Right atrium auricular region (tissue), 2 donors: Measurements from ENCODE around the gene LPIN1. TPM values are rescaled to one million over a fixed set of nuclear protein-coding genes. Genes with fewer than 3 reads are reported as not detected.

ENCODE experiments used
- DNase-seq: peaks from one replicate; pipeline ENCODE4 v3.0.0-alpha.2; 2019; ENCODE audit warnings: low spot score
- H3K27ac ChIP-seq, 2 donors: fragments of 200-600 bp; sonication (generic); 1 replicate in 1 of 2; 2 replicates in 1 of 2; pipeline ENCODE4 v1.5.1; 2016 to 2019
- H3K27me3 ChIP-seq, 2 donors: fragments of 200-600 bp; sonication (generic); one replicate each; pipeline versions ENCODE4 v1.5.1 to v1.6.0; 2017 to 2019
- H3K36me3 ChIP-seq: fragments of 200-600 bp; sonication (generic); one replicate; pipeline ENCODE4 v1.5.1; 2016
- H3K4me1 ChIP-seq, 2 donors: fragments of 200-600 bp; sonication (generic); one replicate each; pipeline versions ENCODE4 v1.5.1 to v1.6.0; 2017 to 2019
- H3K4me3 ChIP-seq, 2 donors: fragments of 200-600 bp; sonication (generic); 1 replicate in 1 of 2; 2 replicates in 1 of 2; pipeline ENCODE4 v1.5.1; 2017 to 2019; ENCODE audit warnings: mild to moderate bottlenecking in 1 of 2, moderate library complexity in 1 of 2
- H3K9me3 ChIP-seq, 2 donors: fragments of 200-600 bp; sonication (generic); one replicate each; pipeline ENCODE4 v1.5.1; 2019
- CTCF ChIP-seq, 2 donors: fragments of 200-600 bp; sonication (generic); IDR thresholded peaks; one replicate each; pipeline ENCODE4 v1.5.1; 2019; ENCODE audit warnings: antibody characterized with exemption in 2 of 2
- total RNA-seq, 2 donors: library from RNA; depleted of rRNA; stranded (reverse); fragments of >200 nt; gene quantifications; one replicate each; pipeline ENCODE4 v1.1.0, GENCODE V29; 2016

The LPIN1 gene
- total RNA-seq, 2 donors from 2014 or later: 21.0 to 27.4 TPM

- Histone ChIP-seq H3K9me3 (no peaks in the 10 kb centered on the region), H3K27ac (no peak overlapping the region), H3K27me3 (no peaks in the 10 kb centered on the region), H3K4me1 (peaks cover 0 to 2% of the 10 kb centered on the region in 2 donors), H3K36me3 (peaks cover 71% of the 10 kb centered on the region), H3K4me3 (no peak overlapping the region)
- TF ChIP-seq CTCF (IDR thresholded peaks at IDR 0.05): no peak
- no peak for DNase-seq
Measured at GRCh38 chr2:11784280-11784679, 37.8 kb downstream of the LPIN1 start.

- Histone ChIP-seq H3K9me3 (no peaks in the 10 kb centered on the region), H3K36me3 (peaks cover 65% of the 10 kb centered on the region), H3K4me1 (no peaks in the 10 kb centered on the region), H3K4me3 (peak overlapping the region in 1 of 2 donors; percentile 38), H3K27me3 (no peaks in the 10 kb centered on the region), H3K27ac (no peak overlapping the region)
- TF ChIP-seq CTCF (IDR thresholded peaks at IDR 0.05): peak; percentile 83 to 96
- DNase-seq: no peak
Measured at GRCh38 chr2:11784747-11785610, 38.5 kb downstream of the LPIN1 start.

- H3K4me1 ChIP-seq: no peaks in the 10 kb centered on the region
- H3K4me3 ChIP-seq: no peak overlapping the region
- no peak overlapping the region for H3K27ac ChIP-seq
- no peaks in the 10 kb centered on the region for H3K27me3 ChIP-seq
- H3K9me3 ChIP-seq: no peaks in the 10 kb centered on the region
- DNase-seq: no peak
- H3K36me3 ChIP-seq: peaks cover 59% of the 10 kb centered on the region
- TF ChIP-seq CTCF (IDR thresholded peaks at IDR 0.05): no peak
Measured at GRCh38 chr2:11785611-11785940, 39.1 kb downstream of the LPIN1 start.

GRCh38 chr2:11786191-11786590 lies 39.8 kb downstream of the LPIN1 start:
- H3K9me3 ChIP-seq: no peaks in the 10 kb centered on the region
- no peak for DNase-seq
- H3K27me3 ChIP-seq: no peaks in the 10 kb centered on the region
- H3K36me3 ChIP-seq: peaks cover 53% of the 10 kb centered on the region
- H3K4me1 ChIP-seq: no peaks in the 10 kb centered on the region
- TF ChIP-seq CTCF (IDR thresholded peaks at IDR 0.05): no peak
- no peak overlapping the region for H3K27ac ChIP-seq
- H3K4me3 ChIP-seq: no peak overlapping the region

GRCh38 chr2:11786592-11786991 lies 40.2 kb downstream of the LPIN1 start:
- Histone ChIP-seq H3K36me3 (peaks cover 52% of the 10 kb centered on the region), H3K4me3 (no peak overlapping the region), H3K9me3 (no peaks in the 10 kb centered on the region), H3K27ac (no peak overlapping the region), H3K4me1 (no peaks in the 10 kb centered on the region), H3K27me3 (no peaks in the 10 kb centered on the region)
- DNase-seq: no peak
- TF ChIP-seq CTCF (IDR thresholded peaks at IDR 0.05): no peak

GRCh38 chr2:11787991-11788390 lies 41.6 kb downstream of the LPIN1 start:
- no peak for TF ChIP-seq CTCF (IDR thresholded peaks at IDR 0.05)
- Histone ChIP-seq H3K27ac (no peak overlapping the region), H3K4me3 (no peak overlapping the region), H3K27me3 (no peaks in the 10 kb centered on the region), H3K4me1 (no peaks in the 10 kb centered on the region), H3K36me3 (peaks cover 56% of the 10 kb centered on the region), H3K9me3 (no peaks in the 10 kb centered on the region)
- no peak for DNase-seq
